ENCODE results near the gene PMP22. TPM values are rescaled to one million over a fixed set of nuclear protein-coding genes. Genes with fewer than 3 reads are reported as not detected.

Gene PMP22
- total RNA-seq, 4 donors from 2014 or later, result 260 to 386 (median 339) TPM

DNA sequence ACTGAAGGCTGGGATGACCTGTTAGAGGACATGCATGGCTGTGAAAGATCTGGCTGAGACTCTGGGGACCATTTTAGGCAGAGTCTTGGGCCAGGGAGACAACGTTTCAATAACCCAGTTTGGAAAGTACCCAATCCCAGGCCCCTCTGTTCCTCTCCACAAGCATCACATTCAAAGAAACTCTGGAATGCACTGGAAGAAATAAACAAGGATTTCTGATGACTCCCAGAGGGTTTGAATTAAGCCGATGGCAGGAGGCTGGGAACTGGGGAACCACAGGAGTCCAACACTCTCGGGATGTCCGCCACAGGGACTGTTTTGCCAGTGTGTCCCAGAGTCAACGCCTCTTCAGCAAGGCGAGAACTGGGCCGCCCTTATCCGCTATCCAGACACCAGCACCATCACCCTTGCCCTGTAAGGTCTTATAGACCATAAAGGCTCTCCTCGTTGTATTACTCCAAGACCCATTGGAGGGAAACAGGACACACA lies 3.3 kb downstream of the PMP22 start:
- TF ChIP-seq CTCF (IDR thresholded peaks at IDR 0.05; ENCODE audit: low read depth), result no peak

- TF ChIP-seq CTCF (IDR thresholded peaks at IDR 0.05; ENCODE audit: low read depth), result no peak
Observed at GRCh38 chr17:15261258-15261801, 3.8 kb downstream of the PMP22 start.

- no peak for TF ChIP-seq CTCF (IDR thresholded peaks at IDR 0.05; ENCODE audit: low read depth)
Observed at GRCh38 chr17:15260376-15261257, 4.5 kb downstream of the PMP22 start.

GRCh38 chr17:15257796-15258512 lies 7.2 kb downstream of the PMP22 start:
- TF ChIP-seq CTCF (IDR thresholded peaks at IDR 0.05; ENCODE audit: low read depth), result no peak

- no peak for TF ChIP-seq CTCF (IDR thresholded peaks at IDR 0.05; ENCODE audit: low read depth)
Observed at GRCh38 chr17:15257258-15257788, 7.8 kb downstream of the PMP22 start.

GRCh38 chr17:15256689-15257088 lies 8.4 kb downstream of the PMP22 start:
- no peak for TF ChIP-seq CTCF (IDR thresholded peaks at IDR 0.05; ENCODE audit: low read depth)

Data from subcutaneous adipose tissue (tissue), 4 donors.